Gastrocnemius medialis (tissue), 4 donors: ENCODE data around the gene GGT7.

Source experiments
- CTCF ChIP-seq, 5 experiments: fragments of 450-650 bp in 3 of 5; fragments of 200-600 bp in 2 of 5; sonication (generic) in 2 of 5; IDR thresholded peaks in 4 of 5; conservative IDR thresholded peaks in 1 of 5; 1 replicate in 4 of 5; 2 replicates in 1 of 5; pipeline ENCODE4 v1.5.1; 2016 to 2019; ENCODE audit warnings: antibody characterized with exemption in 5 of 5, mild to moderate bottlenecking in 3 of 5, moderate library complexity in 3 of 5
- POLR2A ChIP-seq, 2 donors: fragments of 450-650 bp; IDR thresholded peaks; one replicate each; pipeline ENCODE4 v1.6.1; 2017; ENCODE audit warnings: antibody characterized with exemption in 2 of 2, mild to moderate bottlenecking in 2 of 2, moderate library complexity in 2 of 2

- no peak for TF ChIP-seq CTCF (IDR thresholded peaks at IDR 0.05 in 4 of 5, conservative IDR thresholded peaks at IDR 0.05 in 1 of 5)
- no peak for TF ChIP-seq POLR2A (IDR thresholded peaks at IDR 0.05)
Observed at GRCh38 chr20:34817072-34817471, 55.6 kb downstream of the GGT7 start.
